C4-2B (cell line): ENCODE data around the gene NOX5.

Experiments
- H3K27ac ChIP-seq: fragments of 450-650 bp; 2 replicates; pipeline ENCODE4 v1.5.1; 2017
- ZFX ChIP-seq: fragments of 450-650 bp; IDR thresholded peaks from 2 replicates; pipeline ENCODE4 v1.6.1; 2017
- TF ChIP-seq, protein P1 (sequence below): fragments of 450-650 bp; conservative IDR thresholded peaks from 2 replicates; pipeline ENCODE4 v1.5.1; 2017; ENCODE audit warnings: mild to moderate bottlenecking

Gene NOX5

GRCh38 chr15:69074843-69075224 is 60.3 kb downstream of the NOX5 start:
- no peak overlapping the region; the same call in 1 of the 2 replicates for H3K27ac ChIP-seq
- TF ChIP-seq, protein P1, sequence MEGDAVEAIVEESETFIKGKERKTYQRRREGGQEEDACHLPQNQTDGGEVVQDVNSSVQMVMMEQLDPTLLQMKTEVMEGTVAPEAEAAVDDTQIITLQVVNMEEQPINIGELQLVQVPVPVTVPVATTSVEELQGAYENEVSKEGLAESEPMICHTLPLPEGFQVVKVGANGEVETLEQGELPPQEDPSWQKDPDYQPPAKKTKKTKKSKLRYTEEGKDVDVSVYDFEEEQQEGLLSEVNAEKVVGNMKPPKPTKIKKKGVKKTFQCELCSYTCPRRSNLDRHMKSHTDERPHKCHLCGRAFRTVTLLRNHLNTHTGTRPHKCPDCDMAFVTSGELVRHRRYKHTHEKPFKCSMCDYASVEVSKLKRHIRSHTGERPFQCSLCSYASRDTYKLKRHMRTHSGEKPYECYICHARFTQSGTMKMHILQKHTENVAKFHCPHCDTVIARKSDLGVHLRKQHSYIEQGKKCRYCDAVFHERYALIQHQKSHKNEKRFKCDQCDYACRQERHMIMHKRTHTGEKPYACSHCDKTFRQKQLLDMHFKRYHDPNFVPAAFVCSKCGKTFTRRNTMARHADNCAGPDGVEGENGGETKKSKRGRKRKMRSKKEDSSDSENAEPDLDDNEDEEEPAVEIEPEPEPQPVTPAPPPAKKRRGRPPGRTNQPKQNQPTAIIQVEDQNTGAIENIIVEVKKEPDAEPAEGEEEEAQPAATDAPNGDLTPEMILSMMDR: no peak
- no peak for TF ChIP-seq ZFX

GRCh38 chr15:69075440-69075839 is 60.9 kb downstream of the NOX5 start:
- no peak overlapping the region for H3K27ac ChIP-seq
- TF ChIP-seq, protein P1: no peak
- no peak for TF ChIP-seq ZFX

DNA sequence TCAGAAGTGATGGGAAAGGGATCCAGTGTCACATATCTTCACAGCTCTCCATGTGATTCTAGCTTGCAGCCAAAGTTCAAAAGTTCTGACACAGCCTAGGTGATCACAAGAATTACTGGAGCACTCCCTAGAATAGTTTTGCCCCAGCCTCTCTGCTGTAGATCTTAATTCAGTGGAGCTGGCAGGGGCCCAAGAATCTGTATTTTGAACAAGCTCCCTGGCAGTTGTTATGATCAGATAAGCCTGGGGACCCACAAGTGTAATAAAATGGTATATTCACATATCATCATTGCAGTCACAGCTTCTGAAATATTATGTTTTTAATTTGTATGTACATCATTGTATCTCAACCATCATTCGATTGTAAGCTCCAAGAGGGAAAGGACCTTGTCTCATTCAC is 62.3 kb downstream of the NOX5 start:
- no peak overlapping the region for H3K27ac ChIP-seq
- TF ChIP-seq, protein P1: no peak
- TF ChIP-seq ZFX: no peak

- no peak overlapping the region for H3K27ac ChIP-seq
- TF ChIP-seq ZFX: no peak
- TF ChIP-seq, protein P1: no peak
Measured at GRCh38 chr15:69078638-69079037, 64.1 kb downstream of the NOX5 start.

DNA sequence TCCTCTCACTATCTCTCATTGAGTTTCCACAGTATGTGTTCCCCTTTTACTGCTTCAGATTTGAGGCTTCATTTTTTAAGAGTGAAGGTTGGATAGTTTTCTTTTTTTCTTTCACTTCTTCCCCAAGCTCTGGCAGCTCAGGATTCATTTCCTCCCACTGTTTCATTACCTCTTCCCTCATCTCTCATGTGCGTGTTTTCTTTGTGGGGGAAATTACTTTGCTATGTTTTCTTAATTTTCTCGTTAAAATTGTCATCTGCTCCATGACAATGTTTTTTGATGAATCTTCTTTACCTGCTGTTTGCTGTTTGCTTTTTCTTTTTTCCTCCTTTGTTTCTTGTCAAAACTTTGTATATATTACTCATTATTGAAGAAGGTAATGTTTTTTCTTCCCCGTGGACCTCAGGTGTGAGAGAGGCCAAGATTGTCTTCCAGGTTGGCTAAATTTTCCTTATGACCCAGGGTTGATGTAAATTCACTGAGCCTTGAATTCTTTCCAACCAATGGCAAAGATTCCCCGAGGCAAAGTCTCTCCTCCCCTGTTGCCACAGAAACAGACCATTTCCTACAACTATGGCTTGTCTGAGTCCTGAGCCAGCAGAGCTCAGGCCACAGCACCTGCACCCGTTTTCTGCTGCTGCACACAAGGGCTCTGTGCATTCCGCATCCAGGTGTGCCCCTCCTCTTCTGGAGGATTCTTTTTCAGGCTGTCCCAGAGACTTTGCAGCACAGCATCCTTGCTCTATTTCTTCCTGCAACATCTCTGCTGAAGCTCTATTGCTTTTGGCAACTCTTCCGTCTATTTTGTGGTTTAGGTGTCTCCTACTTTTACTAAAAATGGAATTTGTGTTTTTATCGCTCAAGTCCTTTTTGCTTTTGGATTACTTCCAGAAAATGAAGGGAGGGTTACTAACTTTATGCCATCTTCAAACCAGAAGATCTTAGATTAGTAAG is 66.1 kb downstream of the NOX5 start:
- no peak overlapping the region for H3K27ac ChIP-seq
- TF ChIP-seq, protein P1: no peak
- no peak for TF ChIP-seq ZFX

DNA sequence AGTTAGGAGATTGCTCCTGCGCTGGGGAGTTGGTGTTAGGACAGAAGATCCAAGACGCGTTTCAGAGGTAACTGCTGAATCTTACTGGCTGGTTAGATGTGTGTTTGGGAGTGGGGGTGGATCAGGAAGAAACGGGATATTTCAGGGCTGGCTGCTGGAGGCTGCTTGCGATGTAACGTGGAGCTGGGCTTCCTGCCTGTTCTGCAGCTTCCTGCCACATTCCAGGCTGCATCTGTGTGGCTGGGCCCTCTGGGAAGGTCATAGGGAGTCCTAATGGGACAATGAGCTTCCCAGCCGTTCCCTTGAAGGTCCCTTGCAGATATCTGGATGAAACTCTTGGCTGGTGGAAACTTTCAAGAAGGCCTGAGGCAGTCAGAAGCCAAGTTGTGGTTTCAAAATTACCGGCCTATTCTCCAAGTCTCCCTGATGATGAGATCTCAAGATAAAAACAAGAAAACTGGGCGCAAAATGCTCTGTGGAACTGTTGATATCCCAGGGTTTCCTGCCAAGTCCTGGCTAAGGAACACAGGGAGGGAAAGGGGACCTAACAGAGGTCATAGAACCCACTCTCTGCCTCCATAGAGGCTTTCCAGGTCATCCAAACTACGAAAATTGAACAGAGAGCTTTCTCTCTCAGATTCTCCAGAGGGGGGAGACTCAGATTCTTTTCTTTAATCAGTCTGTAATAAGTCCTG is 67.0 kb downstream of the NOX5 start:
- TF ChIP-seq ZFX: no peak
- TF ChIP-seq, protein P1: no peak
- H3K27ac ChIP-seq: no peak overlapping the region

DNA sequence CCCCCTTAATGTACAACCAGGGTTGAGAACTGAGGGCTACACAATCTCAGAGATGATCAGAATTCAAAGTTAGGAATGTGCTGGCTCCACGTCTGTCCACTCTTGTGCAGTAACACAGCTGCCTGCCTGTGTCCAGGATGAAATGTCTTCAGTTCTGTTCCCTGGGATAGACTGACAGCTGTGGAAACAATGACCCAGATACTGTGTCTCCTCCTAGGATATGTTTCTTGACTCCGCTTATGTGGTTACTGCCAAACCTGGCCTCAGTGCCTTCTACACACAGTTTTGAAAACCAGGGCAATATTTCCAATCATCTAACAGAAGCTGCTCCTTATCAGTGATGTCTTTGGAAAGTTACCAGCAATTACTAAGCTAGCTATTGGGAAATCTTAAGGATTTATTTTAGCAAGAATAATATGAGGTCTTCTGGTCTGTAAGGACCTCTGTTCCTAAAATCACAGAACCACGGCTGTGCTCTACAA is 67.6 kb downstream of the NOX5 start:
- no peak for TF ChIP-seq ZFX
- TF ChIP-seq, protein P1: no peak
- no peak overlapping the region for H3K27ac ChIP-seq
